Spleen (tissue), 11 donors: ENCODE results near the gene DDTL. TPM values are rescaled to one million over a fixed set of nuclear protein-coding genes. Genes with fewer than 3 reads are reported as not detected.
"Not testable (repeated sequence)": the region's sequence is repeated elsewhere in the genome, so short reads cannot be mapped to it uniquely, and the experiment has no call there.

Experiments used
- DNase-seq: peaks from one replicate; pipeline ENCODE4 v3.0.0-alpha.2; 2020
- H3K27ac ChIP-seq, 8 donors: fragments of 200-600 bp; sonication (generic) in 7 of 8; 1 replicate in 4 of 8; 2 replicates in 4 of 8; pipeline versions ENCODE4 v1.5.0 to v1.8.0; 2016 to 2021; ENCODE audit warnings: inconsistent platforms in 4 of 8, mild to moderate bottlenecking in 4 of 8, moderate library complexity in 1 of 8
- H3K27me3 ChIP-seq, 7 donors: fragments of 200-600 bp; sonication (generic) in 6 of 7; replicated peaks in 1 of 7; 1 replicate in 4 of 7; 2 replicates in 3 of 7; pipeline versions ENCODE4 v1.5.0 to v1.8.0; 2016 to 2021; ENCODE audit warnings: inconsistent platforms in 3 of 7, mild to moderate bottlenecking in 1 of 7
- H3K36me3 ChIP-seq, 6 donors: fragments of 200-600 bp; sonication (generic) in 5 of 6; 1 replicate in 4 of 6; 2 replicates in 2 of 6; pipeline versions ENCODE4 v1.5.0 to v1.8.0; 2016 to 2021; ENCODE audit warnings: inconsistent platforms in 2 of 6
- H3K4me1 ChIP-seq, 6 donors: fragments of 200-600 bp; sonication (generic) in 5 of 6; 1 replicate in 3 of 6; 2 replicates in 3 of 6; pipeline versions ENCODE4 v1.5.0 to v1.8.0; 2016 to 2021; ENCODE audit warnings: inconsistent platforms in 3 of 6
- H3K4me3 ChIP-seq, 8 donors: fragments of 200-600 bp; sonication (generic) in 7 of 8; 1 replicate in 4 of 8; 2 replicates in 4 of 8; pipeline versions ENCODE4 v1.5.0 to v1.8.0; 2016 to 2021; ENCODE audit warnings: inconsistent platforms in 4 of 8, mild to moderate bottlenecking in 4 of 8, moderate library complexity in 2 of 8
- H3K9me3 ChIP-seq, 8 donors: fragments of 200-600 bp; sonication (generic) in 7 of 8; 1 replicate in 4 of 8; 2 replicates in 4 of 8; pipeline versions ENCODE4 v1.5.0 to v1.8.0; 2016 to 2021; ENCODE audit warnings: inconsistent platforms in 4 of 8
- CTCF ChIP-seq, 11 experiments: fragments of 200-600 bp in 7 of 11; fragments of 450-650 bp in 4 of 11; sonication (generic) in 4 of 11; IDR thresholded peaks in 8 of 11; conservative IDR thresholded peaks in 3 of 11; 1 replicate in 7 of 11; 2 replicates in 4 of 11; pipeline versions ENCODE4 v1.4.0 to v1.8.0; 2016 to 2021; ENCODE audit warnings: antibody characterized with exemption in 11 of 11, inconsistent platforms in 4 of 11, mild to moderate bottlenecking in 1 of 11
- POLR2A ChIP-seq, 3 donors: fragments of 450-650 bp; IDR thresholded peaks; one replicate each; pipeline ENCODE4 v1.5.1; 2017; ENCODE audit warnings: antibody characterized with exemption in 3 of 3, mild to moderate bottlenecking in 1 of 3
- POLR2AphosphoS5 ChIP-seq, 3 donors: sonication (generic); formaldehyde crosslinking; IDR thresholded peaks; one replicate each; pipeline ENCODE4 v1.5.1; 2017; ENCODE audit warnings: antibody characterized with exemption in 3 of 3
- WGBS, 5 donors: extraction: QIAGEN DNeasy Blood & Tissue Kit in 3 of 5; methylation state at CpG; one replicate each; pipeline versions ENCODE4 v1.1.5 to v1.1.7; 2013 to 2018; 5-methylcytosine and 5-hydroxymethylcytosine counted together
- intact Hi-C: fragments of 100-400 bp; cut with DNase I; formaldehyde crosslinking; loops from one replicate; pipeline ENCODE4 v1.15.0; 2023; ENCODE audit warnings: low total_unique reads
- polyA plus RNA-seq, 3 donors: library from polyadenylated mRNA; stranded (reverse); fragments of 200-250 nt; gene quantifications; one replicate each; pipeline ENCODE4 v1.2.1, GENCODE V29; 2013
- total RNA-seq, 7 donors: library from RNA; depleted of rRNA in 3 of 7; stranded (reverse); fragments of >200 nt in 3 of 7; fragmentation: NEBNext Ultra II Directional in 4 of 7; extraction: Animal tissue kit (Norgen Biotek cat#: 25700) in 4 of 7; gene quantifications; one replicate each; pipeline versions ENCODE4 v1.1.0 to v1.2.1, GENCODE V29; 2016 to 2021
- donor health status: healthy with polysubstance abuse.
- donor health status: DM: no; HTN: no; CAD: no; lungs with moderate emphysema.
- donor health status: DM: no; HTN: no; CAD: no.
- donor health status: Bipolar disorder and iron deficiency.
- donor health status: healthy.
- donor health status: DM: no; HTN: no; CAD: no.
- donor health status: DM: yes; HTN: yes; CAD: no.

DDTL gene
- total and polyA plus RNA-seq, 10 donors = 1.0 to 5.0 (median 2.3) TPM; not detected in 1

GRCh38 chr22:23980567-23980966 lies 13.9 kb downstream of the DDTL start:
- H3K4me1 ChIP-seq, H3K27ac ChIP-seq, DNase-seq, intact Hi-C loops, H3K36me3 ChIP-seq, H3K9me3 ChIP-seq, H3K4me3 ChIP-seq, H3K27me3 ChIP-seq: not testable (repeated sequence)
- 36 to 59% (median 43%) methylated on average over 3 to 6 of the region's 7 CpGs; no CpG with 5 or more reads in 1 of the 5 donors for WGBS, 5 donors

- DNase-seq = no peak
- no peaks in the 10 kb centered on the region for H3K36me3 ChIP-seq
- no peaks in the 10 kb centered on the region for H3K4me1 ChIP-seq
- no peaks in the 10 kb centered on the region for H3K9me3 ChIP-seq
- H3K27me3 ChIP-seq = no peaks in the 10 kb centered on the region
- H3K4me3 ChIP-seq = no peak overlapping the region
- intact Hi-C loops = no loop called here
- H3K27ac ChIP-seq = no peak overlapping the region
- 39 to 52% (median 45%) methylated on average over 4 to 6 of the region's 6 CpGs; no CpG with 5 or more reads in 1 of the 5 donors for WGBS, 5 donors
- TF ChIP-seq POLR2A (IDR thresholded peaks at IDR 0.05) = no peak
- TF ChIP-seq POLR2AphosphoS5 (IDR thresholded peaks at IDR 0.05) = no peak
- peak in 6 of 11 experiments; percentile 41 to 81 (median 62) for TF ChIP-seq CTCF (IDR thresholded peaks at IDR 0.05 in 8 of 11, conservative IDR thresholded peaks at IDR 0.05 in 3 of 11)
Measured at GRCh38 chr22:23984430-23984829, 17.7 kb downstream of the DDTL start.

GRCh38 chr22:23986089-23986488 lies 19.4 kb downstream of the DDTL start:
- 80 to 94% (median 90%) methylated on average over 6 to 8 of the region's 8 CpGs; no CpG with 5 or more reads in 1 of the 5 donors for WGBS, 5 donors
- H3K4me3 ChIP-seq, intact Hi-C loops, H3K27me3 ChIP-seq, DNase-seq, H3K36me3 ChIP-seq, H3K9me3 ChIP-seq, H3K4me1 ChIP-seq, H3K27ac ChIP-seq: not testable (repeated sequence)

GRCh38 chr22:23986538-23987178 lies 20.0 kb downstream of the DDTL start:
- intact Hi-C loops, H3K4me1 ChIP-seq, H3K27ac ChIP-seq, H3K36me3 ChIP-seq, DNase-seq, H3K27me3 ChIP-seq, H3K9me3 ChIP-seq, H3K4me3 ChIP-seq: not testable (repeated sequence)
- WGBS, 5 donors = 53 to 81% (median 73%) methylated on average over 4 of the region's 4 CpGs; no CpG with 5 or more reads in 1 of the 5 donors

- H3K4me3 ChIP-seq, H3K27me3 ChIP-seq, DNase-seq, intact Hi-C loops, H3K27ac ChIP-seq, H3K4me1 ChIP-seq, H3K9me3 ChIP-seq, H3K36me3 ChIP-seq: not testable (repeated sequence)
- 75 to 88% (median 83%) methylated on average over 1 to 2 of the region's 3 CpGs for WGBS, 5 donors
Measured at GRCh38 chr22:23989583-23990244, 23.0 kb downstream of the DDTL start.

- DNase-seq, H3K9me3 ChIP-seq, H3K4me1 ChIP-seq, H3K36me3 ChIP-seq, intact Hi-C loops, H3K27me3 ChIP-seq, H3K27ac ChIP-seq, H3K4me3 ChIP-seq: not testable (repeated sequence)
- WGBS, 5 donors = 52 to 84% (median 74%) methylated on average over 2 of the region's 2 CpGs
Measured at GRCh38 chr22:23993080-23993479, 26.4 kb downstream of the DDTL start.

- H3K27me3 ChIP-seq, H3K9me3 ChIP-seq, H3K4me1 ChIP-seq, DNase-seq, H3K4me3 ChIP-seq, H3K27ac ChIP-seq, H3K36me3 ChIP-seq, intact Hi-C loops: not testable (repeated sequence)
- WGBS, 5 donors = 66 to 91% (median 70%) methylated on average over 4 of the region's 4 CpGs
Measured at GRCh38 chr22:23993581-23994177, 27.0 kb downstream of the DDTL start.
